CD14-positive monocyte (primary cell): ENCODE results near the gene PTPRN. TPM values are rescaled to one million over a fixed set of nuclear protein-coding genes. Genes with fewer than 3 reads are reported as not detected.
A peak's percentile ranks its signal among the peaks of the same experiment; 100 is the strongest.

Source experiments
- DNase-seq, 3 donors: peaks; one replicate each; pipeline ENCODE4 v3.0.0-alpha.2; 2011 to 2022
- H2AFZ ChIP-seq: 2 replicates; pipeline ENCODE4 v1.6.0; 2012; ENCODE audit warnings: mild to moderate bottlenecking, low read depth, low read length, inconsistent platforms; ENCODE audit not compliant: insufficient read depth, poor library complexity, severe bottlenecking
- H3K27ac ChIP-seq, 2 donors: 1 replicate in 1 of 2; 2 replicates in 1 of 2; pipeline ENCODE4 v1.5.1; 2012 to 2013; ENCODE audit warnings: low read length in 2 of 2, control low read depth in 1 of 2, inconsistent platforms in 1 of 2, low read depth in 1 of 2, mild to moderate bottlenecking in 1 of 2
- H3K27me3 ChIP-seq, 2 donors: one replicate each; pipeline versions ENCODE4 v1.6.0 to v1.6.1; 2011 to 2013; ENCODE audit warnings: low read length in 2 of 2; ENCODE audit not compliant: control insufficient read depth in 2 of 2, insufficient read depth in 2 of 2
- H3K36me3 ChIP-seq, 2 donors: replicated peaks in 1 of 2; 1 replicate in 1 of 2; 2 replicates in 1 of 2; pipeline versions ENCODE4 v1.5.1 to v1.6.1; 2012 to 2013; ENCODE audit warnings: low read length in 2 of 2, control low read depth in 1 of 2, inconsistent platforms in 1 of 2, mild to moderate bottlenecking in 1 of 2; ENCODE audit not compliant: insufficient read depth in 2 of 2, control insufficient read depth in 1 of 2
- H3K4me1 ChIP-seq, 2 donors: 1 replicate in 1 of 2; 2 replicates in 1 of 2; pipeline versions ENCODE4 v1.5.1 to v1.6.1; 2012 to 2013; ENCODE audit warnings: low read length in 2 of 2, control low read depth in 1 of 2, inconsistent platforms in 1 of 2, mild to moderate bottlenecking in 1 of 2, moderate library complexity in 1 of 2; ENCODE audit not compliant: insufficient read depth in 2 of 2, control insufficient read depth in 1 of 2
- H3K4me2 ChIP-seq: replicated peaks from 2 replicates; pipeline ENCODE3; 2012; ENCODE audit warnings: low read length, moderate library complexity, mild to moderate bottlenecking; ENCODE audit not compliant: poor library complexity, severe bottlenecking; ENCODE audit errors: extremely low read depth
- H3K4me3 ChIP-seq, 3 experiments: fragments of 200-600 bp in 1 of 3; sonication (generic) in 1 of 3; replicated peaks in 1 of 3; 1 replicate in 2 of 3; 2 replicates in 1 of 3; pipeline ENCODE4 v1.5.1; 2011 to 2013; ENCODE audit warnings: low read length in 3 of 3, mild to moderate bottlenecking in 3 of 3, control low read depth in 2 of 3, low read depth in 2 of 3, inconsistent platforms in 1 of 3, moderate library complexity in 1 of 3
- H3K79me2 ChIP-seq: 2 replicates; pipeline ENCODE4 v1.6.0; 2012; ENCODE audit warnings: mild to moderate bottlenecking, control low read depth, inconsistent platforms, low read length, moderate library complexity; ENCODE audit not compliant: insufficient read depth
- H3K9ac ChIP-seq: 2 replicates; pipeline ENCODE4 v1.6.0; 2017; ENCODE audit warnings: low read length, mild to moderate bottlenecking; ENCODE audit not compliant: insufficient read depth, poor library complexity, severe bottlenecking
- H3K9me3 ChIP-seq, 2 donors: replicated peaks in 1 of 2; 1 replicate in 1 of 2; 2 replicates in 1 of 2; pipeline versions ENCODE4 v1.5.1 to v1.6.1; 2012 to 2013; ENCODE audit warnings: low read length in 2 of 2, control low read depth in 1 of 2; ENCODE audit not compliant: control insufficient read depth in 1 of 2, insufficient read depth in 1 of 2
- H4K20me1 ChIP-seq: 2 replicates; pipeline ENCODE4 v1.6.0; 2012; ENCODE audit warnings: mild to moderate bottlenecking, low read length, control low read depth, moderate library complexity; ENCODE audit not compliant: insufficient read depth
- H3K27ac Mint-ChIP-seq, 7 donors: one replicate each; pipeline ENCODE4 v1.8.0; 2020; ENCODE audit warnings: mild to moderate bottlenecking in 7 of 7, mixed read lengths in 7 of 7, moderate library complexity in 6 of 7, inconsistent platforms in 2 of 7
- H3K27me3 Mint-ChIP-seq, 3 donors: one replicate each; pipeline ENCODE4 v1.8.0; 2021 to 2022; ENCODE audit warnings: low read depth in 3 of 3, mild to moderate bottlenecking in 3 of 3, mixed read lengths in 3 of 3, moderate library complexity in 3 of 3, inconsistent platforms in 1 of 3
- H3K36me3 Mint-ChIP-seq, 2 donors: one replicate each; pipeline ENCODE4 v1.8.0; 2020; ENCODE audit warnings: mixed read lengths in 2 of 2, inconsistent platforms in 1 of 2, mild to moderate bottlenecking in 1 of 2
- H3K4me1 Mint-ChIP-seq: one replicate; pipeline ENCODE4 v1.8.0; 2020; ENCODE audit warnings: mild to moderate bottlenecking, mixed read lengths
- H3K4me3 Mint-ChIP-seq, 2 donors: one replicate each; pipeline ENCODE4 v1.8.0; 2020; ENCODE audit warnings: mild to moderate bottlenecking in 2 of 2, mixed read lengths in 2 of 2, moderate library complexity in 1 of 2
- H3K9me3 Mint-ChIP-seq, 7 donors: one replicate each; pipeline ENCODE4 v1.8.0; 2020 to 2022; ENCODE audit warnings: mixed read lengths in 7 of 7, mild to moderate bottlenecking in 6 of 7, moderate library complexity in 6 of 7, inconsistent platforms in 2 of 7
- CTCF ChIP-seq: fragments of 200-600 bp; IDR thresholded peaks from one replicate; pipeline ENCODE4 v1.8.0; 2022; ENCODE audit warnings: antibody characterized with exemption, mild to moderate bottlenecking
- WGBS: methylation state at CpG from one replicate; pipeline ENCODE4 v1.1.5; 2013; ENCODE audit warnings: missing lambda C conversion rate; ENCODE audit not compliant: insufficient coverage; 5-methylcytosine and 5-hydroxymethylcytosine counted together
- intact Hi-C, 2 donors: fragments of 100-400 bp; cut with micrococcal nuclease; formaldehyde crosslinking; loops; one replicate each; pipeline versions ENCODE4 v1.15.0 to v1.15.1; 2023
- polyA plus RNA-seq, 3 donors: library from polyadenylated mRNA; depleted of rRNA in 1 of 3; unstranded in 2 of 3; stranded (reverse) in 1 of 3; fragments of 300-500 nt in 2 of 3; fragments of >200 nt in 1 of 3; fragmentation: Illumina TruSeq in 2 of 3; gene quantifications; 1 replicate in 2 of 3; 2 replicates in 1 of 3; pipeline ENCODE4 v1.2.3, GENCODE V29; 2012 to 2021

Gene PTPRN
- polyA plus RNA-seq, 3 donors, result not detected

- no peaks in the 10 kb centered on the region for H3K4me1 Mint-ChIP-seq
- H3K27ac Mint-ChIP-seq, result no peak overlapping the region
- H3K79me2 ChIP-seq, result no peaks in the 10 kb centered on the region
- no peak overlapping the region for H3K4me2 ChIP-seq
- H3K27me3 ChIP-seq, result peaks cover 35 to 60% of the 10 kb centered on the region in 2 donors
- no peaks in the 10 kb centered on the region for H4K20me1 ChIP-seq
- H3K4me3 ChIP-seq, result no peak overlapping the region
- peaks cover 4 to 25% (median 15%) of the 10 kb centered on the region in 7 donors for H3K9me3 Mint-ChIP-seq
- WGBS, result 19% methylated on average over 24 of the region's 39 CpGs
- peaks cover 7 to 20% of the 10 kb centered on the region in 2 donors for H3K9me3 ChIP-seq
- H3K9ac ChIP-seq, result no peak overlapping the region
- no peaks in the 10 kb centered on the region for H3K36me3 ChIP-seq
- H2AFZ ChIP-seq, result no peak overlapping the region
- intact Hi-C loops, result no loop called here
- H3K4me1 ChIP-seq, result no peaks in the 10 kb centered on the region
- H3K27ac ChIP-seq, result no peak overlapping the region
- TF ChIP-seq CTCF, result no peak
- H3K27me3 Mint-ChIP-seq, result peaks cover 53 to 70% (median 62%) of the 10 kb centered on the region in 3 donors
- no peak for DNase-seq
- peaks cover 0 to 6% of the 10 kb centered on the region in 2 donors for H3K36me3 Mint-ChIP-seq
- peak overlapping the region in 1 of 2 donors; percentile 74 for H3K4me3 Mint-ChIP-seq
Observed at GRCh38 chr2:219331560-219332213, 22.5 kb upstream of the PTPRN start.

- peaks cover 26 to 53% of the 10 kb centered on the region in 2 donors for H3K27me3 ChIP-seq
- no peak for TF ChIP-seq CTCF
Observed at GRCh38 chr2:219327719-219328118, 18.5 kb upstream of the PTPRN start.

More at GRCh38 chr2:219327719-219328118, 18.5 kb upstream of the PTPRN start:
- Histone ChIP-seq H3K4me3 (no peak overlapping the region), H3K27ac (no peak overlapping the region), H2AFZ (no peak overlapping the region), H3K9me3 (peaks cover 0 to 12% of the 10 kb centered on the region in 2 donors), H3K4me1 (no peaks in the 10 kb centered on the region), H3K36me3 (no peaks in the 10 kb centered on the region), H3K79me2 (no peaks in the 10 kb centered on the region), H3K9ac (no peak overlapping the region), H4K20me1 (no peaks in the 10 kb centered on the region), H3K4me2 (no peak overlapping the region)
- Mint-ChIP-seq H3K27me3 (peaks cover 47 to 66% (median 54%) of the 10 kb centered on the region in 3 donors), H3K27ac (peak overlapping the region in 1 of 7 donors; percentile 9), H3K36me3 (peaks cover 0 to 6% of the 10 kb centered on the region in 2 donors), H3K4me1 (peaks cover 4% of the 10 kb centered on the region), H3K4me3 (no peak overlapping the region), H3K9me3 (peaks cover 0 to 12% (median 4%) of the 10 kb centered on the region in 7 donors)
- DNase-seq, result no peak
- intact Hi-C loops, result no loop called here
- WGBS, result 71% methylated on average over 2 of the region's 2 CpGs
